Activated CD8-positive, alpha-beta memory T cell treated with anti-CD3 and anti-CD28 coated beads, Interleukin-2, amount 50 U/mL, for 48 hours (primary cell): Measurements from ENCODE around the gene CALD1.

ENCODE experiments used
- DNase-seq: peaks from one replicate; pipeline ENCODE4 v3.0.0-alpha.2; 2020

The CALD1 gene

GRCh38 chr7:134932707-134933370 lies 153.4 kb downstream of the CALD1 start:
- no peak for DNase-seq

GRCh38 chr7:134933460-134934068 lies 154.1 kb downstream of the CALD1 start:
- DNase-seq = no peak

GRCh38 chr7:134935701-134936100 lies 156.3 kb downstream of the CALD1 start:
- no peak for DNase-seq

- DNase-seq = no peak
These were observed 157.6 kb downstream of the CALD1 start for GRCh38 chr7:134936893-134937510.

- no peak for DNase-seq
These were observed 158.7 kb downstream of the CALD1 start for GRCh38 chr7:134938141-134938540.

GRCh38 chr7:134939136-134939535 lies 159.7 kb downstream of the CALD1 start:
- no peak for DNase-seq

- DNase-seq = no peak
These were observed 161.3 kb downstream of the CALD1 start for GRCh38 chr7:134940729-134941128.

- no peak for DNase-seq
These were observed 161.9 kb downstream of the CALD1 start for GRCh38 chr7:134941185-134941900.

- DNase-seq = no peak
These were observed 162.5 kb downstream of the CALD1 start for GRCh38 chr7:134941952-134942351.

- no peak for DNase-seq
These were observed 163.4 kb downstream of the CALD1 start for GRCh38 chr7:134942690-134943466.

GRCh38 chr7:134943785-134944400 lies 164.5 kb downstream of the CALD1 start:
- DNase-seq = no peak

GRCh38 chr7:134945691-134946090 lies 166.3 kb downstream of the CALD1 start:
- DNase-seq = no peak

GRCh38 chr7:134946260-134946659 lies 166.8 kb downstream of the CALD1 start:
- DNase-seq = no peak

- DNase-seq = no peak
These were observed 167.9 kb downstream of the CALD1 start for GRCh38 chr7:134947329-134947728.

- no peak for DNase-seq
These were observed 168.4 kb downstream of the CALD1 start for GRCh38 chr7:134947831-134948230.

- no peak for DNase-seq
These were observed 168.8 kb downstream of the CALD1 start for GRCh38 chr7:134948246-134948645.

GRCh38 chr7:134948736-134949135 lies 169.3 kb downstream of the CALD1 start:
- DNase-seq = no peak

GRCh38 chr7:134949171-134949570 lies 169.7 kb downstream of the CALD1 start:
- no peak for DNase-seq

- DNase-seq = no peak
These were observed 175.0 kb downstream of the CALD1 start for GRCh38 chr7:134954197-134955082.

- no peak for DNase-seq
These were observed 177.6 kb downstream of the CALD1 start for GRCh38 chr7:134957005-134957404.

- DNase-seq = no peak
These were observed 180.4 kb downstream of the CALD1 start for GRCh38 chr7:134959810-134960209.
